CD14-positive monocyte (primary cell): ENCODE measurements around the gene IRF7. TPM values are rescaled to one million over a fixed set of nuclear protein-coding genes. Genes with fewer than 3 reads are reported as not detected.
A peak's percentile ranks its signal among the peaks of the same experiment; 100 is the strongest.

Experiments
- DNase-seq, 3 donors: peaks; one replicate each; pipeline ENCODE4 v3.0.0-alpha.2; 2011 to 2022
- H2AFZ ChIP-seq: 2 replicates; pipeline ENCODE4 v1.6.0; 2012; ENCODE audit warnings: mild to moderate bottlenecking, low read depth, low read length, inconsistent platforms; ENCODE audit not compliant: insufficient read depth, poor library complexity, severe bottlenecking
- H3K27ac ChIP-seq, 2 donors: 1 replicate in 1 of 2; 2 replicates in 1 of 2; pipeline ENCODE4 v1.5.1; 2012 to 2013; ENCODE audit warnings: low read length in 2 of 2, control low read depth in 1 of 2, inconsistent platforms in 1 of 2, low read depth in 1 of 2, mild to moderate bottlenecking in 1 of 2
- H3K27me3 ChIP-seq, 2 donors: one replicate each; pipeline versions ENCODE4 v1.6.0 to v1.6.1; 2011 to 2013; ENCODE audit warnings: low read length in 2 of 2; ENCODE audit not compliant: control insufficient read depth in 2 of 2, insufficient read depth in 2 of 2
- H3K36me3 ChIP-seq, 2 donors: replicated peaks in 1 of 2; 1 replicate in 1 of 2; 2 replicates in 1 of 2; pipeline versions ENCODE4 v1.5.1 to v1.6.1; 2012 to 2013; ENCODE audit warnings: low read length in 2 of 2, control low read depth in 1 of 2, inconsistent platforms in 1 of 2, mild to moderate bottlenecking in 1 of 2; ENCODE audit not compliant: insufficient read depth in 2 of 2, control insufficient read depth in 1 of 2
- H3K4me1 ChIP-seq, 2 donors: 1 replicate in 1 of 2; 2 replicates in 1 of 2; pipeline versions ENCODE4 v1.5.1 to v1.6.1; 2012 to 2013; ENCODE audit warnings: low read length in 2 of 2, control low read depth in 1 of 2, inconsistent platforms in 1 of 2, mild to moderate bottlenecking in 1 of 2, moderate library complexity in 1 of 2; ENCODE audit not compliant: insufficient read depth in 2 of 2, control insufficient read depth in 1 of 2
- H3K4me2 ChIP-seq: replicated peaks from 2 replicates; pipeline ENCODE3; 2012; ENCODE audit warnings: low read length, moderate library complexity, mild to moderate bottlenecking; ENCODE audit not compliant: poor library complexity, severe bottlenecking; ENCODE audit errors: extremely low read depth
- H3K4me3 ChIP-seq, 3 experiments: fragments of 200-600 bp in 1 of 3; sonication (generic) in 1 of 3; replicated peaks in 1 of 3; 1 replicate in 2 of 3; 2 replicates in 1 of 3; pipeline ENCODE4 v1.5.1; 2011 to 2013; ENCODE audit warnings: low read length in 3 of 3, mild to moderate bottlenecking in 3 of 3, control low read depth in 2 of 3, low read depth in 2 of 3, inconsistent platforms in 1 of 3, moderate library complexity in 1 of 3
- H3K79me2 ChIP-seq: 2 replicates; pipeline ENCODE4 v1.6.0; 2012; ENCODE audit warnings: mild to moderate bottlenecking, control low read depth, inconsistent platforms, low read length, moderate library complexity; ENCODE audit not compliant: insufficient read depth
- H3K9ac ChIP-seq: 2 replicates; pipeline ENCODE4 v1.6.0; 2017; ENCODE audit warnings: low read length, mild to moderate bottlenecking; ENCODE audit not compliant: insufficient read depth, poor library complexity, severe bottlenecking
- H3K9me3 ChIP-seq, 2 donors: replicated peaks in 1 of 2; 1 replicate in 1 of 2; 2 replicates in 1 of 2; pipeline versions ENCODE4 v1.5.1 to v1.6.1; 2012 to 2013; ENCODE audit warnings: low read length in 2 of 2, control low read depth in 1 of 2; ENCODE audit not compliant: control insufficient read depth in 1 of 2, insufficient read depth in 1 of 2
- H4K20me1 ChIP-seq: 2 replicates; pipeline ENCODE4 v1.6.0; 2012; ENCODE audit warnings: mild to moderate bottlenecking, low read length, control low read depth, moderate library complexity; ENCODE audit not compliant: insufficient read depth
- H3K27ac Mint-ChIP-seq, 7 donors: one replicate each; pipeline ENCODE4 v1.8.0; 2020; ENCODE audit warnings: mild to moderate bottlenecking in 7 of 7, mixed read lengths in 7 of 7, moderate library complexity in 6 of 7, inconsistent platforms in 2 of 7
- H3K27me3 Mint-ChIP-seq, 3 donors: one replicate each; pipeline ENCODE4 v1.8.0; 2021 to 2022; ENCODE audit warnings: low read depth in 3 of 3, mild to moderate bottlenecking in 3 of 3, mixed read lengths in 3 of 3, moderate library complexity in 3 of 3, inconsistent platforms in 1 of 3
- H3K36me3 Mint-ChIP-seq, 2 donors: one replicate each; pipeline ENCODE4 v1.8.0; 2020; ENCODE audit warnings: mixed read lengths in 2 of 2, inconsistent platforms in 1 of 2, mild to moderate bottlenecking in 1 of 2
- H3K4me1 Mint-ChIP-seq: one replicate; pipeline ENCODE4 v1.8.0; 2020; ENCODE audit warnings: mild to moderate bottlenecking, mixed read lengths
- H3K4me3 Mint-ChIP-seq, 2 donors: one replicate each; pipeline ENCODE4 v1.8.0; 2020; ENCODE audit warnings: mild to moderate bottlenecking in 2 of 2, mixed read lengths in 2 of 2, moderate library complexity in 1 of 2
- H3K9me3 Mint-ChIP-seq, 7 donors: one replicate each; pipeline ENCODE4 v1.8.0; 2020 to 2022; ENCODE audit warnings: mixed read lengths in 7 of 7, mild to moderate bottlenecking in 6 of 7, moderate library complexity in 6 of 7, inconsistent platforms in 2 of 7
- WGBS: methylation state at CpG from one replicate; pipeline ENCODE4 v1.1.5; 2013; ENCODE audit warnings: missing lambda C conversion rate; ENCODE audit not compliant: insufficient coverage; 5-methylcytosine and 5-hydroxymethylcytosine counted together
- intact Hi-C, 2 donors: fragments of 100-400 bp; cut with micrococcal nuclease; formaldehyde crosslinking; loops; one replicate each; pipeline versions ENCODE4 v1.15.0 to v1.15.1; 2023
- polyA plus RNA-seq, 3 donors: library from polyadenylated mRNA; depleted of rRNA in 1 of 3; unstranded in 2 of 3; stranded (reverse) in 1 of 3; fragments of 300-500 nt in 2 of 3; fragments of >200 nt in 1 of 3; fragmentation: Illumina TruSeq in 2 of 3; gene quantifications; 1 replicate in 2 of 3; 2 replicates in 1 of 3; pipeline ENCODE4 v1.2.3, GENCODE V29; 2012 to 2021
- TF ChIP-seq, protein P1 (sequence below): fragments of 200-600 bp; IDR thresholded peaks from one replicate; pipeline ENCODE4 v1.8.0; 2022; ENCODE audit warnings: antibody characterized with exemption, mild to moderate bottlenecking

The IRF7 gene
- polyA plus RNA-seq, 3 donors = 38.6 to 125 (median 42.9) TPM

DNA sequence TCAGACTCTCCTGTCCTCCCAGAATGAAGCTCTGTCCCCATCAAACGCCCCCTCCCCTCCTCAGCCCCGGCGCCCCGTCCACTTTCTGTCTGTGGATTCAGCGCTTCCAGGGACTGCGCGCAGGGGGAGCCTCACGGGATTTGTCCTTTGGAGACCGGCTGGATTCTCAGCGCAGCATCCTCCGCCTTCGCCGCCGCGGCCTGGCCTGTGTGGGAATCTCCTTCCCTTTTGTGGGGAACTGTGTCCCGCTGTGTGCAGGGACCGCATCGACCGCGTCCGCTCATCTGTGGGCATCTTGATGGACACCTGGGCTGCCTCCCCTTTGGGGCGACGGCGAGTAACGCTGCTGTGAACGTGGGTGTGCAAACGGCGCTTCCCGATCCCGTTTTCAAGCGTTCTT, 12.3 kb upstream of the IRF7 start:
- Histone ChIP-seq H3K36me3 (no peaks in the 10 kb centered on the region), H3K4me3 (no peak overlapping the region), H2AFZ (no peak overlapping the region), H4K20me1 (peaks cover 9% of the 10 kb centered on the region), H3K27me3 (peaks cover 6 to 34% of the 10 kb centered on the region in 2 donors), H3K9me3 (no peaks in the 10 kb centered on the region), H3K79me2 (no peaks in the 10 kb centered on the region), H3K4me1 (peaks cover 6 to 13% of the 10 kb centered on the region in 2 donors), H3K9ac (no peak overlapping the region), H3K27ac (no peak overlapping the region), H3K4me2 (no peak overlapping the region)
- peaks cover 0 to 16% (median 8%) of the 10 kb centered on the region in 7 donors for H3K9me3 Mint-ChIP-seq
- 97% methylated on average over 27 of the region's 31 CpGs for WGBS
- peaks cover 12 to 18% of the 10 kb centered on the region in 2 donors for H3K36me3 Mint-ChIP-seq
- TF ChIP-seq, protein P1, sequence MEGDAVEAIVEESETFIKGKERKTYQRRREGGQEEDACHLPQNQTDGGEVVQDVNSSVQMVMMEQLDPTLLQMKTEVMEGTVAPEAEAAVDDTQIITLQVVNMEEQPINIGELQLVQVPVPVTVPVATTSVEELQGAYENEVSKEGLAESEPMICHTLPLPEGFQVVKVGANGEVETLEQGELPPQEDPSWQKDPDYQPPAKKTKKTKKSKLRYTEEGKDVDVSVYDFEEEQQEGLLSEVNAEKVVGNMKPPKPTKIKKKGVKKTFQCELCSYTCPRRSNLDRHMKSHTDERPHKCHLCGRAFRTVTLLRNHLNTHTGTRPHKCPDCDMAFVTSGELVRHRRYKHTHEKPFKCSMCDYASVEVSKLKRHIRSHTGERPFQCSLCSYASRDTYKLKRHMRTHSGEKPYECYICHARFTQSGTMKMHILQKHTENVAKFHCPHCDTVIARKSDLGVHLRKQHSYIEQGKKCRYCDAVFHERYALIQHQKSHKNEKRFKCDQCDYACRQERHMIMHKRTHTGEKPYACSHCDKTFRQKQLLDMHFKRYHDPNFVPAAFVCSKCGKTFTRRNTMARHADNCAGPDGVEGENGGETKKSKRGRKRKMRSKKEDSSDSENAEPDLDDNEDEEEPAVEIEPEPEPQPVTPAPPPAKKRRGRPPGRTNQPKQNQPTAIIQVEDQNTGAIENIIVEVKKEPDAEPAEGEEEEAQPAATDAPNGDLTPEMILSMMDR = no peak
- H3K27ac Mint-ChIP-seq = no peak overlapping the region
- intact Hi-C loops = no loop called here
- peaks cover 20% of the 10 kb centered on the region for H3K4me1 Mint-ChIP-seq
- H3K27me3 Mint-ChIP-seq = peaks cover 40 to 47% (median 41%) of the 10 kb centered on the region in 3 donors
- peak overlapping the region in 1 of 2 donors; percentile 87 for H3K4me3 Mint-ChIP-seq
- DNase-seq = no peak

DNA sequence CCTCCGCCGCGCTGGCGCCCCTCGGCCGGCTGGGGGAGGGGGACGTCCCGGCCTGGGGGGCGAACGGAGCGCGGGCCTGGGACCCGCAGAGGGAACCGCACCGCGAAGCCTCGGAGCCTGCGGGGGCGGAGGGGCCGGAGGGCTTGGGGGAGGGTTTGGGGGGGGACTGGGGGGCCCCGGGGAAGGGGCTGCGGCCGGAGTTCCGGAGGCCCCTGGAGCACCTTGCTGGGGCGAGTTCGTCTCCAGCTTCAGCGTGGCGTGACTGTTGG, 11.5 kb upstream of the IRF7 start:
- H3K4me2 ChIP-seq = no peak overlapping the region
- intact Hi-C loops = no loop called here
- no peaks in the 10 kb centered on the region for H3K36me3 ChIP-seq
- no peak overlapping the region for H3K9ac ChIP-seq
- H3K4me3 ChIP-seq = no peak overlapping the region
- H3K4me1 Mint-ChIP-seq = peaks cover 20% of the 10 kb centered on the region
- H3K4me3 Mint-ChIP-seq = peak overlapping the region in 1 of 2 donors; percentile 87
- H3K79me2 ChIP-seq = no peaks in the 10 kb centered on the region
- H3K9me3 ChIP-seq = no peaks in the 10 kb centered on the region
- TF ChIP-seq, protein P1 = no peak
- H3K4me1 ChIP-seq = peaks cover 6 to 13% of the 10 kb centered on the region in 2 donors
- no peak overlapping the region for H3K27ac Mint-ChIP-seq
- H3K36me3 Mint-ChIP-seq = peaks cover 15 to 18% of the 10 kb centered on the region in 2 donors
- H3K27ac ChIP-seq = no peak overlapping the region
- H3K9me3 Mint-ChIP-seq = peaks cover 0 to 16% (median 8%) of the 10 kb centered on the region in 7 donors
- H3K27me3 ChIP-seq = peaks cover 6 to 34% of the 10 kb centered on the region in 2 donors
- peaks cover 40 to 47% (median 41%) of the 10 kb centered on the region in 3 donors for H3K27me3 Mint-ChIP-seq
- H4K20me1 ChIP-seq = peaks cover 9% of the 10 kb centered on the region
- 48% methylated on average over 8 of the region's 28 CpGs for WGBS
- DNase-seq = no peak
- H2AFZ ChIP-seq = no peak overlapping the region
